HL-60 (cell line): ENCODE measurements around the gene CEP128.

Experiments used
- GABPA ChIP-seq: IDR thresholded peaks from 2 replicates; pipeline ENCODE4 v1.6.1; 2012; ENCODE audit warnings: low read depth
- POLR2AphosphoS5 ChIP-seq: IDR thresholded peaks from 2 replicates; pipeline ENCODE4 v1.6.1; 2012; ENCODE audit warnings: low read depth
- TF ChIP-seq, protein P1 (sequence below): IDR thresholded peaks from one replicate; pipeline ENCODE4 v1.5.1; 2011; ENCODE audit warnings: low read length, control low read depth, inconsistent platforms; ENCODE audit not compliant: insufficient read depth

DNA sequence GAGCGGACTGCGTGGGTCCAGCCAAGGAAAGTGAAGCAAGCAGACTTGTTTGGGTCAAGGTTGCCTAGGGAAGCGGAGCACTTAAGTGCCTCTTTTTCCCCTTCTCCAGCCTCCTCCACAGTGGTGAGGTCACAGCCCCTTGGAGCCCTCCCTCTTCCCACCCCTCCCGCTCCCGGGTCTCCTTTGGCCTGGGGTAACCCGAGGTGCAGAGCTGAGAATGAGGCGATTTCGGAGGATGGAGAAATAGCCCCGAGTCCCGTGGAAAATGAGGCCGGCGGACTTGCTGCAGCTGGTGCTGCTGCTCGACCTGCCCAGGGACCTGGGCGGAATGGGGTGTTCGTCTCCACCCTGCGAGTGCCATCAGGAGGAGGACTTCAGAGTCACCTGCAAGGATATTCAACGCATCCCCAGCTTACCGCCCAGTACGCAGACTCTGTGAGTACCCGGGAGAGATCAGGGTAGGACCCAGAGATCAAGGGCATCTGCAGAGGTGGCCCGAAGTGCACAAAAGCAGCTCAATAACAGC lies 13.9 kb upstream of the CEP128 start, which contains the start of gene TSHR:
- TF ChIP-seq, protein P1, sequence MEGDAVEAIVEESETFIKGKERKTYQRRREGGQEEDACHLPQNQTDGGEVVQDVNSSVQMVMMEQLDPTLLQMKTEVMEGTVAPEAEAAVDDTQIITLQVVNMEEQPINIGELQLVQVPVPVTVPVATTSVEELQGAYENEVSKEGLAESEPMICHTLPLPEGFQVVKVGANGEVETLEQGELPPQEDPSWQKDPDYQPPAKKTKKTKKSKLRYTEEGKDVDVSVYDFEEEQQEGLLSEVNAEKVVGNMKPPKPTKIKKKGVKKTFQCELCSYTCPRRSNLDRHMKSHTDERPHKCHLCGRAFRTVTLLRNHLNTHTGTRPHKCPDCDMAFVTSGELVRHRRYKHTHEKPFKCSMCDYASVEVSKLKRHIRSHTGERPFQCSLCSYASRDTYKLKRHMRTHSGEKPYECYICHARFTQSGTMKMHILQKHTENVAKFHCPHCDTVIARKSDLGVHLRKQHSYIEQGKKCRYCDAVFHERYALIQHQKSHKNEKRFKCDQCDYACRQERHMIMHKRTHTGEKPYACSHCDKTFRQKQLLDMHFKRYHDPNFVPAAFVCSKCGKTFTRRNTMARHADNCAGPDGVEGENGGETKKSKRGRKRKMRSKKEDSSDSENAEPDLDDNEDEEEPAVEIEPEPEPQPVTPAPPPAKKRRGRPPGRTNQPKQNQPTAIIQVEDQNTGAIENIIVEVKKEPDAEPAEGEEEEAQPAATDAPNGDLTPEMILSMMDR, result no peak
- TF ChIP-seq POLR2AphosphoS5 (no peak), GABPA (no peak)
